Lower lobe of right lung (tissue), 2 donors: Measurements from ENCODE around the gene PPOX. TPM values are rescaled to one million over a fixed set of nuclear protein-coding genes. Genes with fewer than 3 reads are reported as not detected.

Experiments
- ATAC-seq, 2 donors: fragments of 200-7000 bp; cut with Tn5 transposase; one replicate each; pipeline ENCODE4 v1.9.1; 2020 to 2022; ENCODE audit warnings: mild to moderate bottlenecking in 2 of 2, moderate library complexity in 2 of 2
- DNase-seq: peaks from one replicate; pipeline ENCODE4 v3.0.0-alpha.2; 2020
- H3K27ac ChIP-seq: fragments of 200-600 bp; one replicate; pipeline ENCODE4 v1.8.0; 2022
- H3K27me3 ChIP-seq: fragments of 200-600 bp; one replicate; pipeline ENCODE4 v1.8.0; 2022; ENCODE audit warnings: low read depth
- H3K36me3 ChIP-seq: fragments of 200-600 bp; one replicate; pipeline ENCODE4 v1.8.0; 2022; ENCODE audit warnings: mild to moderate bottlenecking
- H3K4me1 ChIP-seq: fragments of 200-600 bp; one replicate; pipeline ENCODE4 v1.8.0; 2022
- H3K4me3 ChIP-seq: fragments of 200-600 bp; one replicate; pipeline ENCODE4 v1.8.0; 2022; ENCODE audit warnings: mild to moderate bottlenecking
- H3K9me3 ChIP-seq: fragments of 200-600 bp; one replicate; pipeline ENCODE4 v1.8.0; 2022
- CTCF ChIP-seq: fragments of 200-600 bp; IDR thresholded peaks from one replicate; pipeline ENCODE4 v1.8.0; 2022; ENCODE audit warnings: antibody characterized with exemption, mild to moderate bottlenecking
- intact Hi-C: fragments of 100-400 bp; cut with DNase I; formaldehyde crosslinking; loops from one replicate; pipeline ENCODE4 v1.11.0; 2022
- total RNA-seq: library from RNA; stranded (reverse); fragmentation: NEBNext Ultra II Directional; extraction: Animal tissue kit (Norgen Biotek cat#: 25700); gene quantifications from one replicate; pipeline ENCODE4 v1.2.1, GENCODE V29; 2021
- donor health status: DM: no; HTN: yes; CAD: no; lungs with severe emphysema.

PPOX gene
- total RNA-seq, 1 donor from 2014 or later = 24.1 TPM

DNA sequence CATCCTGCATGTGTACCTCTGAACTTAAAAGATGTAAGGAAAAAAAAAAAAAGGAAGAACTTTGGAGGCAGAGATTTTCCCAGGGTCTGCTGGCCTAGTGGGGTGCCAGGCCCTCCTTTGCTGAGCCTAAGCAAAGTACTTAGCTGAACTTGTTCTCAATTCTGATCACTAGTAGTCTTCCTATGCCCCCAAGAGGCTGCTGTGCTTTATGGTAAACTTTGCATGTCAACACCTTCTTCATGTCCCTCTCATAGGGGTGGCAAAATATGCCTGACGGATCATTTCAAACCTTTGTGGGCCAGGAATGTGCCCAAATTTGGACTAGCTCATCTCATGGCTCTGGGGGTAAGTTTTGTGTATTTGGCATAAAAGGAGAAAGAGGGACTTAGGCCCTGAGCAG, 8.4 kb upstream of the PPOX start:
- TF ChIP-seq CTCF = no peak
- H3K36me3 ChIP-seq = peaks cover 40% of the 10 kb centered on the region
- no peaks in the 10 kb centered on the region for H3K9me3 ChIP-seq
- no peak overlapping the region for H3K27ac ChIP-seq
- intact Hi-C loops = no loop called here
- no peak overlapping the region for H3K4me3 ChIP-seq
- H3K4me1 ChIP-seq = peaks cover 48% of the 10 kb centered on the region
- H3K27me3 ChIP-seq = no peaks in the 10 kb centered on the region
- DNase-seq (no peak), ATAC-seq (no peak)

DNA sequence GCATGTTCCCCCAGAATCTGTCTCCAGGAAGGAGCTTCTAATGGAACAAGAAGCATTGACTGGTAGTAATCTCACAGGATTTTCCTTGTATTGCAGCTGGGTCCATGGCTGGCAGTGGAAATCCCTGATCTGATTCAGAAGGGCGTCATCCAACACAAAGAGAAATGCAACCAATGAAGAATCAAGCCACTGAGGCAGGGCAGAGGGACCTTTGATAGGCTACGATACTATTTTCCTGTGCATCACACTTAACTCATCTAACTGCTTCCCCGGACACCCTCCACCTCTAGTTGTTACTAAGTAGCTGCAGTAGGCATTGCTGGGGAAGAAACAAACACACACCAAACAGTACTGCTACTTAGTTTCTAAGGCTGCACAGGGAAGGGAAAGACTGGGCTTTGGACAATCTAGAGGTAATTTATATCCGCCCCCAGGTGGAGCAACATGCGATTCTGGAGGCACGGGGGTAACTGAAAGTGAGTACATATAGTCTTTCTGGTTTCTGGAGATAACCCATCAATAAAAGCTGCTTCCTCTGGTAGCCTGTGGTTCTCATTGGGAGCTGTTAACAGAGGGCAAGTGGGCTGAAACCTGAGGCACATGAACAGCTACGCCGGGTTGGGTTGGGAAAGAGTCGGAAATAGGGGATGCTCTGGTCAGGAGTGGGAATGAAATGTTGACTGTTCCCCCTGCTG, 7.8 kb upstream of the PPOX start:
- H3K27me3 ChIP-seq = no peaks in the 10 kb centered on the region
- H3K4me1 ChIP-seq = peaks cover 43% of the 10 kb centered on the region
- peaks cover 46% of the 10 kb centered on the region for H3K36me3 ChIP-seq
- H3K9me3 ChIP-seq = no peaks in the 10 kb centered on the region
- DNase-seq (no peak), ATAC-seq (no peak)
- TF ChIP-seq CTCF = no peak
- peak overlapping the region; percentile 88 for H3K27ac ChIP-seq
- intact Hi-C loops = no loop called here
- peak overlapping the region; percentile 98 for H3K4me3 ChIP-seq

GRCh38 chr1:161159087-161159912, 6.9 kb upstream of the PPOX start, which contains the start of gene USP21:
USP21 (plus strand) TSS chr1:161159500; CDS start chr1:161160641, 1,141 bp downstream.
- peak; percentile 9 for TF ChIP-seq CTCF
- H3K27ac ChIP-seq = peak within 1 kb of the TSS; percentile 88
- DNase-seq (peak; percentile 94), ATAC-seq (peak; percentile 95 to 98)
- H3K27me3 ChIP-seq = no peaks in the 10 kb centered on the region
- peak within 1 kb of the TSS; percentile 98 for H3K4me3 ChIP-seq
- H3K4me1 ChIP-seq = peaks cover 43% of the 10 kb centered on the region
- intact Hi-C loops = no loop called here
- H3K9me3 ChIP-seq = no peaks in the 10 kb centered on the region
- H3K36me3 ChIP-seq = peaks cover 53% of the 10 kb centered on the region

DNA sequence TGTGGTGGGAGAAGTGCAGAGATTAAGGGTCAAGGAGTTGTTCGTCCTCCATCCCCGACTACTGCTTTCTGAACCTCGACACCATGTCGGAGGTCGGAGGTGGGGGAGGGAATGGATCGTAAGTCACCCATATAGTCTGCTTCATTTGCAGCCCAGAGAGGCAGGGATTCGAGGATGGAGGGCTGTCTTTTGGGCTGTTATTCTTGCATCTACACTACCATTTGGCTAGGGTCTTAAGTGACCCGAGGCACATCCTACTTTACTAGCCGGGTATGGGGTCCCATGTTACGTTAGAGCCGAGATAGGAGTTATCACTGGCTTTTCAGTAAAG, 6.3 kb upstream of the PPOX start:
- TF ChIP-seq CTCF = no peak
- Histone ChIP-seq H3K27me3 (no peaks in the 10 kb centered on the region), H3K27ac (peak overlapping the region; percentile 88), H3K4me1 (peaks cover 39% of the 10 kb centered on the region), H3K36me3 (peaks cover 58% of the 10 kb centered on the region), H3K9me3 (no peaks in the 10 kb centered on the region), H3K4me3 (peak overlapping the region; percentile 98)
- intact Hi-C loops = no loop called here
- ATAC-seq = no peak
- DNase-seq = no peak

DNA sequence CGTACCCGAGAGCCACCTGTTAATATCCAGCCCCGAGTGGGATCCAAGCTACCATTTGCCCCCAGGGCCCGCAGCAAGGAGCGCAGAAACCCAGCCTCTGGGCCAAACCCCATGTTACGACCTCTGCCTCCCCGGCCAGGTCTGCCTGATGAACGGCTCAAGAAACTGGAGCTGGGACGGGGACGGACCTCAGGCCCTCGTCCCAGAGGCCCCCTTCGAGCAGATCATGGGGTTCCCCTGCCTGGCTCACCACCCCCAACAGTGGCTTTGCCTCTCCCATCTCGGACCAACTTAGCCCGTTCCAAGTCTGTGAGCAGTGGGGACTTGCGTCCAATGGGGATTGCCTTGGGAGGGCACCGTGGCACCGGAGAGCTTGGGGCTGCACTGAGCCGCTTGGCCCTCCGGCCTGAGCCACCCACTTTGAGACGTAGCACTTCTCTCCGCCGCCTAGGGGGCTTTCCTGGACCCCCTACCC, 5.5 kb upstream of the PPOX start:
- Histone ChIP-seq H3K27ac (no peak overlapping the region), H3K4me1 (peaks cover 44% of the 10 kb centered on the region), H3K36me3 (peaks cover 58% of the 10 kb centered on the region), H3K4me3 (peak overlapping the region; percentile 98), H3K27me3 (no peaks in the 10 kb centered on the region), H3K9me3 (no peaks in the 10 kb centered on the region)
- intact Hi-C loops = no loop called here
- no peak for TF ChIP-seq CTCF
- DNase-seq (no peak), ATAC-seq (no peak)
